ENCODE measurements around the gene F11.

F11 gene

GRCh38 chr4:186291256-186291890 lies 25.4 kb downstream of the F11 start:
- Histone ChIP-seq H3F3A (ENCODE audit: insufficient read depth) (no peaks in the 10 kb centered on the region), H3K36me3 (ENCODE audit: low read length) (no peaks in the 10 kb centered on the region), H3K27ac (ENCODE audit: low read depth, low read length) (no peak overlapping the region), H3K4me2 (ENCODE audit: low read depth, low read length, poor library complexity, severe bottlenecking) (no peak overlapping the region), H2AFZ (ENCODE audit: low read depth, low read length, severe bottlenecking) (no peak overlapping the region), H3K79me2 (ENCODE audit: insufficient read depth, low read length) (no peaks in the 10 kb centered on the region), H3K27me3 (ENCODE audit: low read length) (no peaks in the 10 kb centered on the region), H3K9ac (ENCODE audit: low read length) (no peak overlapping the region), H3K4me3 (ENCODE audit: insufficient read depth, low read length, poor library complexity, severe bottlenecking) (no peak overlapping the region), H4K20me1 (ENCODE audit: low read depth, low read length) (no peaks in the 10 kb centered on the region), H3K9me3 (ENCODE audit: insufficient read depth, low read length) (no peaks in the 10 kb centered on the region), H3K9me2 (replicated peaks; ENCODE audit: insufficient read depth, low read length) (no peaks in the 10 kb centered on the region)
- TF ChIP-seq CTCF (IDR thresholded peaks at IDR 0.05; ENCODE audit: insufficient read depth, low read length, poor library complexity, severe bottlenecking) (no peak), EZH2phosphoT487 (conservative IDR thresholded peaks at IDR 0.05; ENCODE audit: low read length) (no peak)

GRCh38 chr4:186294160-186294559 lies 28.2 kb downstream of the F11 start:
- no peak for TF ChIP-seq CTCF (IDR thresholded peaks at IDR 0.05; ENCODE audit: insufficient read depth, low read length, poor library complexity, severe bottlenecking)
- no peak for TF ChIP-seq EZH2phosphoT487 (conservative IDR thresholded peaks at IDR 0.05; ENCODE audit: low read length)
- Histone ChIP-seq H3F3A (ENCODE audit: insufficient read depth) (no peaks in the 10 kb centered on the region), H3K9me2 (replicated peaks; ENCODE audit: insufficient read depth, low read length) (no peaks in the 10 kb centered on the region), H3K27ac (ENCODE audit: low read depth, low read length) (no peak overlapping the region), H3K79me2 (ENCODE audit: insufficient read depth, low read length) (no peaks in the 10 kb centered on the region), H3K4me3 (ENCODE audit: insufficient read depth, low read length, poor library complexity, severe bottlenecking) (no peak overlapping the region), H4K20me1 (ENCODE audit: low read depth, low read length) (no peaks in the 10 kb centered on the region), H3K36me3 (ENCODE audit: low read length) (no peaks in the 10 kb centered on the region), H2AFZ (ENCODE audit: low read depth, low read length, severe bottlenecking) (no peak overlapping the region), H3K9ac (ENCODE audit: low read length) (no peak overlapping the region), H3K9me3 (ENCODE audit: insufficient read depth, low read length) (no peaks in the 10 kb centered on the region), H3K4me2 (ENCODE audit: low read depth, low read length, poor library complexity, severe bottlenecking) (no peak overlapping the region), H3K27me3 (ENCODE audit: low read length) (no peaks in the 10 kb centered on the region)

DNA sequence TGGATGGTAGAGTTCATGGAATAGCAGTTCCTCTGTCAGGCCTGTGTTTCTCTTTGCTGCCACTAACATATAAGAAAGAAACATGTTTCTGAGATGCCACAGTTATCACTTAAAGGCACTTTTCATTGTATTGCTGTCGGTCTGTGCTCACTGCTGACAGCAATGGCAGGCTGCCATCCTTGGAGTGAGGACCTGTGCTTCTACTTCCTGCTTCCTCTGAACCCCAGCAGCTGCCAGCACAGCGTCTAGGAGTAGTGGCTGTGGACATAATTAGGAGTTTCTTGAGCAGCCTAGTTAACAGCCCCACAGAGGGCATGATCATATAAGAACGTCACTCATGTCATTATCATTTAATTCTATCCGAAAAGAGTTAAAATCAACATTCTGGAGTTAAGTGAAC lies 30.5 kb downstream of the F11 start:
- TF ChIP-seq CTCF (IDR thresholded peaks at IDR 0.05; ENCODE audit: insufficient read depth, low read length, poor library complexity, severe bottlenecking) (no peak), EZH2phosphoT487 (conservative IDR thresholded peaks at IDR 0.05; ENCODE audit: low read length) (no peak)
- Histone ChIP-seq H3K27me3 (ENCODE audit: low read length) (no peaks in the 10 kb centered on the region), H3K4me3 (ENCODE audit: insufficient read depth, low read length, poor library complexity, severe bottlenecking) (no peak overlapping the region), H4K20me1 (ENCODE audit: low read depth, low read length) (no peaks in the 10 kb centered on the region), H3K4me2 (ENCODE audit: low read depth, low read length, poor library complexity, severe bottlenecking) (no peak overlapping the region), H3K9ac (ENCODE audit: low read length) (no peak overlapping the region), H3K79me2 (ENCODE audit: insufficient read depth, low read length) (no peaks in the 10 kb centered on the region), H2AFZ (ENCODE audit: low read depth, low read length, severe bottlenecking) (no peak overlapping the region), H3K36me3 (ENCODE audit: low read length) (no peaks in the 10 kb centered on the region), H3F3A (ENCODE audit: insufficient read depth) (no peaks in the 10 kb centered on the region), H3K9me2 (replicated peaks; ENCODE audit: insufficient read depth, low read length) (no peaks in the 10 kb centered on the region), H3K9me3 (ENCODE audit: insufficient read depth, low read length) (no peaks in the 10 kb centered on the region), H3K27ac (ENCODE audit: low read depth, low read length) (no peak overlapping the region)
